KMS-11 (cell line): ENCODE data around the gene CCDC93.
"Not testable (repeated sequence)": the region's sequence is repeated elsewhere in the genome, so short reads cannot be mapped to it uniquely, and the experiment has no call there.

ENCODE experiments used
- H2AFZ ChIP-seq: fragments of 200-600 bp; sonication (generic); 2 replicates; pipeline ENCODE4 v1.6.1; 2016; ENCODE audit warnings: antibody characterized with exemption, mixed run types, low read depth
- H3K27ac ChIP-seq: fragments of 200-600 bp; sonication (generic); 2 replicates; pipeline ENCODE4 v1.6.1; 2016; ENCODE audit warnings: mild to moderate bottlenecking, mixed run types
- H3K27me3 ChIP-seq: fragments of 200-600 bp; sonication (generic); 2 replicates; pipeline ENCODE4 v1.6.1; 2017; ENCODE audit warnings: mild to moderate bottlenecking, low read depth, mixed run types, moderate library complexity; ENCODE audit not compliant: insufficient read depth
- H3K36me3 ChIP-seq: fragments of 200-600 bp; sonication (generic); 2 replicates; pipeline ENCODE4 v1.6.1; 2017; ENCODE audit warnings: mild to moderate bottlenecking, mixed run types; ENCODE audit not compliant: insufficient read depth
- H3K4me1 ChIP-seq: fragments of 200-600 bp; sonication (generic); 2 replicates; pipeline ENCODE4 v1.6.1; 2016; ENCODE audit warnings: mild to moderate bottlenecking, low read depth, mixed run types; ENCODE audit not compliant: poor library complexity, severe bottlenecking
- H3K4me2 ChIP-seq: fragments of 200-600 bp; sonication (generic); 2 replicates; pipeline ENCODE4 v1.7.0; 2016; ENCODE audit warnings: mild to moderate bottlenecking, mixed run types
- H3K4me3 ChIP-seq: fragments of 200-600 bp; sonication (generic); IDR thresholded peaks from 2 replicates; pipeline ENCODE4 v1.6.1; 2017; ENCODE audit warnings: low read depth, low read length, mixed read lengths; ENCODE audit not compliant: insufficient read depth
- H3K79me2 ChIP-seq: fragments of 200-600 bp; sonication (generic); 2 replicates; pipeline ENCODE4 v1.6.1; 2016; ENCODE audit warnings: low read depth, mixed run types; ENCODE audit not compliant: insufficient read depth
- H3K9ac ChIP-seq: fragments of 200-600 bp; sonication (generic); 2 replicates; pipeline ENCODE4 v1.6.1; 2016; ENCODE audit warnings: mild to moderate bottlenecking, mixed run types
- H4K20me1 ChIP-seq: fragments of 200-600 bp; sonication (generic); 2 replicates; pipeline ENCODE4 v1.6.1; 2016; ENCODE audit warnings: mild to moderate bottlenecking, mixed run types; ENCODE audit not compliant: insufficient read depth
- CTCF ChIP-seq: fragments of 200-600 bp; sonication (generic); conservative IDR thresholded peaks from 2 replicates; pipeline ENCODE4 v1.6.1; 2017; ENCODE audit warnings: low read depth, mild to moderate bottlenecking, antibody characterized with exemption, low read length, moderate library complexity, mixed read lengths

Gene CCDC93

GRCh38 chr2:117933884-117934354, 80.0 kb downstream of the CCDC93 start:
- Histone ChIP-seq H3K4me3 (no peak overlapping the region), H3K27ac (no peak overlapping the region), H3K36me3 (no peaks in the 10 kb centered on the region), H3K27me3 (no peaks in the 10 kb centered on the region), H3K9ac (no peak overlapping the region), H4K20me1 (no peaks in the 10 kb centered on the region), H3K79me2 (no peaks in the 10 kb centered on the region), H3K4me1 (no peaks in the 10 kb centered on the region), H3K4me2 (no peak overlapping the region), H2AFZ (no peak overlapping the region)
- no peak for TF ChIP-seq CTCF

- no peak overlapping the region for H2AFZ ChIP-seq
- no peaks in the 10 kb centered on the region for H3K36me3 ChIP-seq
- H3K4me1 ChIP-seq, result no peaks in the 10 kb centered on the region
- no peaks in the 10 kb centered on the region for H3K27me3 ChIP-seq
- no peak overlapping the region for H3K4me3 ChIP-seq
- no peak overlapping the region for H3K9ac ChIP-seq
- no peaks in the 10 kb centered on the region for H4K20me1 ChIP-seq
- no peaks in the 10 kb centered on the region for H3K79me2 ChIP-seq
- no peak for TF ChIP-seq CTCF
- H3K4me2 ChIP-seq, result no peak overlapping the region
- H3K27ac ChIP-seq, result no peak overlapping the region
Observed at GRCh38 chr2:117931978-117932377, 81.9 kb downstream of the CCDC93 start.

GRCh38 chr2:117931266-117931665, 82.6 kb downstream of the CCDC93 start:
- no peak overlapping the region for H3K4me3 ChIP-seq
- H4K20me1 ChIP-seq, result no peaks in the 10 kb centered on the region
- no peak for TF ChIP-seq CTCF
- no peak overlapping the region for H3K27ac ChIP-seq
- no peaks in the 10 kb centered on the region for H3K27me3 ChIP-seq
- no peak overlapping the region for H2AFZ ChIP-seq
- no peaks in the 10 kb centered on the region for H3K79me2 ChIP-seq
- H3K36me3 ChIP-seq, result no peaks in the 10 kb centered on the region
- H3K9ac ChIP-seq, result no peak overlapping the region
- no peaks in the 10 kb centered on the region for H3K4me1 ChIP-seq
- no peak overlapping the region for H3K4me2 ChIP-seq

- no peaks in the 10 kb centered on the region for H3K4me1 ChIP-seq
- H3K36me3 ChIP-seq, result no peaks in the 10 kb centered on the region
- H3K27ac ChIP-seq, result no peak overlapping the region
- H3K79me2 ChIP-seq, result no peaks in the 10 kb centered on the region
- H2AFZ ChIP-seq, result no peak overlapping the region
- TF ChIP-seq CTCF, result no peak
- H3K27me3 ChIP-seq, result no peaks in the 10 kb centered on the region
- no peaks in the 10 kb centered on the region for H4K20me1 ChIP-seq
- no peak overlapping the region for H3K4me2 ChIP-seq
- no peak overlapping the region for H3K9ac ChIP-seq
- H3K4me3 ChIP-seq, result no peak overlapping the region
Observed at GRCh38 chr2:117930775-117931174, 83.1 kb downstream of the CCDC93 start.

GRCh38 chr2:117923471-117923870, 90.4 kb downstream of the CCDC93 start:
- H4K20me1 ChIP-seq, H3K9ac ChIP-seq, H3K4me1 ChIP-seq, H3K27me3 ChIP-seq, H3K79me2 ChIP-seq, H3K4me3 ChIP-seq, H3K4me2 ChIP-seq, H2AFZ ChIP-seq, H3K27ac ChIP-seq, H3K36me3 ChIP-seq: not testable (repeated sequence)
